Endothelial cell of umbilical vein (primary cell): Measurements from ENCODE around the gene GMPPA. TPM values are rescaled to one million over a fixed set of nuclear protein-coding genes. Genes with fewer than 3 reads are reported as not detected.

Source experiments
- BruUV-seq: library from RNA; stranded (reverse); fragments of 400-500 nt; replicated peaks from 2 replicates; lab custom pipeline; 2021; lab: Mats Ljungman, UMichigan
- CTCF ChIA-PET: fragments of 300-600, 350-600 bp; sonication (Branson Sonifier 250); formaldehyde crosslinking; loops from one replicate; lab custom pipeline; 2021; ENCODE audit warnings: antibody characterized with exemption, inconsistent platforms; lab: Charles Lee
- POLR2A ChIA-PET: fragments of 300-600, 350-600 bp; sonication (Branson Sonifier 250); formaldehyde crosslinking; loops from one replicate; lab custom pipeline; 2021; ENCODE audit warnings: antibody characterized with exemption, inconsistent platforms; lab: Charles Lee
- DNase-seq: peaks from one replicate; pipeline ENCODE4 v3.0.0-alpha.2; 2011; ENCODE audit warnings: low read depth, low spot score
- FAIRE-seq: peaks from 2 replicates; lab custom pipeline; 2011; peaks lifted over from hg19 to GRCh38; lab: Jason Lieb, UNC
- H2AFZ ChIP-seq: 2 replicates; pipeline ENCODE4 v1.6.0; 2012; ENCODE audit warnings: low read depth, low read length, control low read depth, inconsistent platforms
- H3K27ac ChIP-seq: 2 replicates; pipeline ENCODE4 v1.5.1; 2011; ENCODE audit warnings: low read depth, mild to moderate bottlenecking, control low read depth, low read length, moderate library complexity; ENCODE audit not compliant: insufficient read depth
- H3K27me3 ChIP-seq, 2 experiments: 2 replicates each; pipeline versions ENCODE4 v1.6.0 to v1.6.1; 2011; ENCODE audit warnings: low read length in 2 of 2, mixed read lengths in 1 of 2; ENCODE audit not compliant: control insufficient read depth in 2 of 2, insufficient read depth in 2 of 2
- H3K36me3 ChIP-seq, 2 experiments: 2 replicates in 1 of 2; 3 replicates in 1 of 2; pipeline ENCODE4 v1.5.1; 2011; ENCODE audit warnings: low read length in 2 of 2, mild to moderate bottlenecking in 1 of 2, moderate library complexity in 1 of 2; ENCODE audit not compliant: control insufficient read depth in 2 of 2, insufficient read depth in 2 of 2; ENCODE audit errors: extremely low read depth in 1 of 2
- H3K4me1 ChIP-seq: 3 replicates; pipeline ENCODE4 v1.5.1; 2011; ENCODE audit warnings: mild to moderate bottlenecking, low read length; ENCODE audit not compliant: control insufficient read depth, insufficient read depth; ENCODE audit errors: extremely low read depth
- H3K4me2 ChIP-seq: 2 replicates; pipeline ENCODE4 v1.6.1; 2011; ENCODE audit warnings: low read length, control low read depth, mixed read lengths; ENCODE audit not compliant: insufficient read depth
- H3K4me3 ChIP-seq, 3 experiments: fragments of 200-600 bp in 1 of 3; sonication (generic), shearing (Covaris generic) in 1 of 3; replicated peaks in 1 of 3; 2 replicates each; pipeline ENCODE4 v1.5.1; 2011 to 2016; ENCODE audit warnings: control low read depth in 3 of 3, low read length in 3 of 3, mild to moderate bottlenecking in 2 of 3, inconsistent platforms in 1 of 3, low read depth in 1 of 3, moderate library complexity in 1 of 3; ENCODE audit not compliant: insufficient read depth in 1 of 3
- H3K79me2 ChIP-seq: 2 replicates; pipeline ENCODE4 v1.6.0; 2012; ENCODE audit warnings: low read length, inconsistent platforms; ENCODE audit not compliant: control insufficient read depth, insufficient read depth
- H3K9ac ChIP-seq: replicated peaks from 2 replicates; pipeline ENCODE3; 2011; ENCODE audit warnings: low read length, control low read depth; ENCODE audit not compliant: insufficient read depth; ENCODE audit errors: extremely low read depth
- H3K9me1 ChIP-seq: replicated peaks from 3 replicates; pipeline ENCODE4 v1.6.0; 2011; ENCODE audit warnings: mild to moderate bottlenecking, low read length; ENCODE audit not compliant: control insufficient read depth, insufficient read depth; ENCODE audit errors: extremely low read depth
- H3K9me3 ChIP-seq: replicated peaks from 2 replicates; pipeline ENCODE4 v1.5.1; 2012; ENCODE audit warnings: low read length, inconsistent platforms; ENCODE audit not compliant: control insufficient read depth, insufficient read depth
- H4K20me1 ChIP-seq: replicated peaks from 2 replicates; pipeline ENCODE3; 2011; ENCODE audit warnings: mild to moderate bottlenecking, low read length; ENCODE audit not compliant: control insufficient read depth, insufficient read depth; ENCODE audit errors: extremely low read depth
- CTCF ChIP-seq, 2 donors: IDR thresholded peaks; 1 replicate in 1 of 2; 2 replicates in 1 of 2; pipeline ENCODE4 v1.5.1; 2011; ENCODE audit warnings: low read length in 2 of 2, mild to moderate bottlenecking in 2 of 2, moderate library complexity in 2 of 2, control low read depth in 1 of 2, inconsistent platforms in 1 of 2, low read depth in 1 of 2; ENCODE audit not compliant: insufficient read depth in 1 of 2; ENCODE audit errors: extremely low read depth in 1 of 2
- FOS ChIP-seq: IDR thresholded peaks from 2 replicates; pipeline ENCODE4 v1.6.1; 2011; ENCODE audit warnings: mild to moderate bottlenecking, low read length, moderate library complexity, borderline replicate concordance; ENCODE audit not compliant: insufficient read depth
- GATA2 ChIP-seq: IDR thresholded peaks from 2 replicates; pipeline ENCODE4 v1.7.0; 2011; ENCODE audit warnings: low read depth, mild to moderate bottlenecking, moderate library complexity, mixed read lengths, low read length; ENCODE audit not compliant: insufficient read length, insufficient read depth
- MAX ChIP-seq: IDR thresholded peaks from 2 replicates; pipeline ENCODE4 v1.6.1; 2011; ENCODE audit not compliant: insufficient read depth, insufficient read length
- MYC ChIP-seq: IDR thresholded peaks from one replicate; pipeline ENCODE4 v1.6.1; 2011; ENCODE audit warnings: mild to moderate bottlenecking, low read depth, low read length
- dilution Hi-C: fragments of 300-500 bp; cut with MboI; formaldehyde crosslinking; loops from one replicate; pipeline ENCODE4 v1.15.0; 2019; ENCODE audit warnings: low sequenced_read_pairs; ENCODE audit not compliant: extremely low pct_ligation_motif_present
- intact Hi-C: fragments of 100-400 bp; cut with micrococcal nuclease; formaldehyde crosslinking; loops from one replicate; pipeline ENCODE4 v1.10.0; 2022
- polyA plus RNA-seq, 4 experiments: library from polyadenylated mRNA; depleted of rRNA in 3 of 4; stranded (reverse) in 3 of 4; unstranded in 1 of 4; fragments of >200 nt; gene quantifications; 2 replicates each; pipeline versions ENCODE4 v1.2.1 to v1.2.3, GENCODE V29; 2011 to 2012; ENCODE audit warnings: missing spikeins in 1 of 4
- total RNA-seq: library from RNA; stranded (reverse); gene quantifications from 2 replicates; pipeline ENCODE4 v1.2.3, GENCODE V29; 2021

The GMPPA gene
- total and polyA plus RNA-seq, 2 donors (not counting 3 experiments of a cell fraction or from before 2014, with no cell fraction given), result 39.1 to 104 TPM

GRCh38 chr2:219477815-219478214 lies 20.9 kb upstream of the GMPPA start:
- H3K36me3 ChIP-seq, result no peaks in the 10 kb centered on the region
- no peak for DNase-seq
- CTCF ChIA-PET, result interaction anchor here (0.9 to 7.0 kb wide), 6 partner anchors 18 to 83 kb away, joined by 4 to 115 read pairs (median 7); a partner anchor contains a TSS
- FAIRE-seq, result no peak
- H2AFZ ChIP-seq, result no peak overlapping the region
- no TSS peak for BruUV-seq
- H3K4me2 ChIP-seq, result no peak overlapping the region
- no peak overlapping the region for H3K9ac ChIP-seq
- no peak overlapping the region for H3K4me3 ChIP-seq
- H3K27me3 ChIP-seq, result peaks cover 8 to 10% of the 10 kb centered on the region in 2 experiments
- no peaks in the 10 kb centered on the region for H3K9me3 ChIP-seq
- TF ChIP-seq GATA2, result no peak
- TF ChIP-seq CTCF (IDR thresholded peaks at IDR 0.05; ENCODE audit: extremely low read depth in 1 of 2, insufficient read depth in 1 of 2, low read depth in 1 of 2, low read length in 2 of 2), result no peak
- no peak for TF ChIP-seq FOS
- TF ChIP-seq MAX, result no peak
- no peak for TF ChIP-seq MYC
- H3K27ac ChIP-seq, result no peak overlapping the region
- H3K79me2 ChIP-seq, result no peaks in the 10 kb centered on the region
- no peaks in the 10 kb centered on the region for H4K20me1 ChIP-seq
- no peaks in the 10 kb centered on the region for H3K4me1 ChIP-seq
- intact Hi-C loops, result loop anchor here (2.0 kb wide), 1 partner anchor 43 kb away; no protein-coding TSS in a partner anchor
- H3K9me1 ChIP-seq, result no peaks in the 10 kb centered on the region
- dilution Hi-C loops, result no loop called here
- POLR2A ChIA-PET, result no interaction called here
